SU-DHL-6 (cell line): Measurements from ENCODE around the gene CC2D1A.

Experiments used
- H2AFZ ChIP-seq: fragments of 200-600 bp; sonication (generic); 2 replicates; pipeline ENCODE4 v1.6.1; 2014; ENCODE audit warnings: low read depth, mild to moderate bottlenecking, moderate library complexity, mixed read lengths, antibody characterized with exemption, low read length; ENCODE audit not compliant: severe bottlenecking
- H3F3A ChIP-seq: fragments of 200-600 bp; shearing (Covaris generic); 2 replicates; pipeline ENCODE4 v1.6.0; 2016; ENCODE audit warnings: antibody characterized with exemption, mild to moderate bottlenecking; ENCODE audit not compliant: insufficient read depth
- H3K27ac ChIP-seq: fragments of 200-600 bp; sonication (generic); 2 replicates; pipeline ENCODE4 v1.5.1; 2016; ENCODE audit warnings: low read depth, mild to moderate bottlenecking, low read length, moderate library complexity, mixed read lengths
- H3K27me3 ChIP-seq: fragments of 200-600 bp; sonication (generic), shearing (Covaris generic); 2 replicates; pipeline ENCODE4 v1.6.0; 2014; ENCODE audit warnings: mild to moderate bottlenecking, low read length
- H3K36me3 ChIP-seq: fragments of 200-600 bp; sonication (generic); 2 replicates; pipeline ENCODE4 v1.6.1; 2014; ENCODE audit warnings: mild to moderate bottlenecking, low read length, mixed read lengths
- H3K4me2 ChIP-seq: fragments of 300-600, 200-600 bp; shearing (Covaris generic), sonication (generic); 2 replicates; pipeline ENCODE4 v1.6.0; 2014; ENCODE audit warnings: low read length, low read depth, mild to moderate bottlenecking; ENCODE audit not compliant: poor library complexity, severe bottlenecking
- H3K4me3 ChIP-seq: fragments of 200-600 bp; sonication (generic); 2 replicates; pipeline ENCODE4 v1.5.1; 2014; ENCODE audit warnings: antibody characterized with exemption, low read length, mild to moderate bottlenecking, mixed read lengths; ENCODE audit not compliant: insufficient read depth, poor library complexity, severe bottlenecking
- H3K79me2 ChIP-seq: fragments of 200-600 bp; sonication (generic); 2 replicates; pipeline ENCODE4 v1.6.1; 2014; ENCODE audit warnings: mild to moderate bottlenecking, low read length, moderate library complexity; ENCODE audit not compliant: insufficient read depth
- H3K9ac ChIP-seq: fragments of 200-600 bp; sonication (generic); 2 replicates; pipeline ENCODE4 v1.7.0; 2014; ENCODE audit warnings: mild to moderate bottlenecking, low read length
- H3K9me2 ChIP-seq: fragments of 200-600 bp; sonication (generic); replicated peaks from 2 replicates; pipeline ENCODE4 v1.6.1; 2014; ENCODE audit warnings: low read length; ENCODE audit not compliant: insufficient read depth
- H3K9me3 ChIP-seq: fragments of 200-600 bp; sonication (generic); 2 replicates; pipeline ENCODE4 v1.6.1; 2014; ENCODE audit warnings: low read length, mixed read lengths; ENCODE audit not compliant: insufficient read depth
- H4K20me1 ChIP-seq: fragments of 200-600 bp; sonication (generic); 2 replicates; pipeline ENCODE4 v1.6.1; 2014; ENCODE audit warnings: low read depth, mild to moderate bottlenecking, antibody characterized with exemption, low read length, moderate library complexity, mixed read lengths
- EZH2phosphoT487 ChIP-seq: fragments of 200-600 bp; sonication (generic), shearing (Covaris generic); conservative IDR thresholded peaks from 2 replicates; pipeline ENCODE4 v1.6.1; 2018; ENCODE audit warnings: mild to moderate bottlenecking, antibody characterized with exemption, low read length, moderate library complexity, mixed read lengths
- TF ChIP-seq, protein P1 (sequence below): fragments of 200-600 bp; sonication (generic); IDR thresholded peaks from one replicate; pipeline ENCODE4 v1.5.1; 2017; ENCODE audit warnings: antibody characterized with exemption, mild to moderate bottlenecking, low read length, moderate library complexity; ENCODE audit not compliant: insufficient read depth, poor library complexity, severe bottlenecking

Gene CC2D1A

DNA sequence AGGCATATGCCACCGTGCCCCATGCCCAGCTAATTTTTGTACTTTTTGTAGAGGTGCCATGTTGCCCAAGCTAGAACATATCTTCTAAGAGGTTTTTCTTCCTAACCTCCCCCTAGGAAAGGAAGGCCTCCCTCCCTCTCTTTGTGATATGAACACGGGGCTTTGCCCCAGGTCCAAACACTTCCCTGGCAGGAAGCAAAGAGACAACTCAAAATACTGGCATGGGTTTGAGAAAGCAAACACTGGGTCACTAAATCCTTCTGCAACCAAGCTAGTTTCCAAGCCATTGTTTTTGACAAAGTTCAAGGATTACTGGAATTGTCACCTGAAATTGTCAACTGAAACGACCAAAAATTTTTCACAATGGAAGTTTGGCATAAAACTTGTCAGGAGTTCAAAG is 8.8 kb downstream of the CC2D1A start:
- no peaks in the 10 kb centered on the region for H3F3A ChIP-seq
- no peak overlapping the region for H2AFZ ChIP-seq
- H3K9me2 ChIP-seq = no peaks in the 10 kb centered on the region
- H3K9me3 ChIP-seq = no peaks in the 10 kb centered on the region
- no peaks in the 10 kb centered on the region for H3K27me3 ChIP-seq
- H3K36me3 ChIP-seq = no peaks in the 10 kb centered on the region; the same call in 1 of the 2 replicates
- no peak overlapping the region for H3K27ac ChIP-seq
- H3K4me3 ChIP-seq = no peak overlapping the region
- no peaks in the 10 kb centered on the region for H4K20me1 ChIP-seq
- no peak overlapping the region for H3K9ac ChIP-seq
- TF ChIP-seq EZH2phosphoT487 = no peak
- TF ChIP-seq, protein P1, sequence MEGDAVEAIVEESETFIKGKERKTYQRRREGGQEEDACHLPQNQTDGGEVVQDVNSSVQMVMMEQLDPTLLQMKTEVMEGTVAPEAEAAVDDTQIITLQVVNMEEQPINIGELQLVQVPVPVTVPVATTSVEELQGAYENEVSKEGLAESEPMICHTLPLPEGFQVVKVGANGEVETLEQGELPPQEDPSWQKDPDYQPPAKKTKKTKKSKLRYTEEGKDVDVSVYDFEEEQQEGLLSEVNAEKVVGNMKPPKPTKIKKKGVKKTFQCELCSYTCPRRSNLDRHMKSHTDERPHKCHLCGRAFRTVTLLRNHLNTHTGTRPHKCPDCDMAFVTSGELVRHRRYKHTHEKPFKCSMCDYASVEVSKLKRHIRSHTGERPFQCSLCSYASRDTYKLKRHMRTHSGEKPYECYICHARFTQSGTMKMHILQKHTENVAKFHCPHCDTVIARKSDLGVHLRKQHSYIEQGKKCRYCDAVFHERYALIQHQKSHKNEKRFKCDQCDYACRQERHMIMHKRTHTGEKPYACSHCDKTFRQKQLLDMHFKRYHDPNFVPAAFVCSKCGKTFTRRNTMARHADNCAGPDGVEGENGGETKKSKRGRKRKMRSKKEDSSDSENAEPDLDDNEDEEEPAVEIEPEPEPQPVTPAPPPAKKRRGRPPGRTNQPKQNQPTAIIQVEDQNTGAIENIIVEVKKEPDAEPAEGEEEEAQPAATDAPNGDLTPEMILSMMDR = no peak
- no peaks in the 10 kb centered on the region for H3K79me2 ChIP-seq
- H3K4me2 ChIP-seq = no peak overlapping the region

DNA sequence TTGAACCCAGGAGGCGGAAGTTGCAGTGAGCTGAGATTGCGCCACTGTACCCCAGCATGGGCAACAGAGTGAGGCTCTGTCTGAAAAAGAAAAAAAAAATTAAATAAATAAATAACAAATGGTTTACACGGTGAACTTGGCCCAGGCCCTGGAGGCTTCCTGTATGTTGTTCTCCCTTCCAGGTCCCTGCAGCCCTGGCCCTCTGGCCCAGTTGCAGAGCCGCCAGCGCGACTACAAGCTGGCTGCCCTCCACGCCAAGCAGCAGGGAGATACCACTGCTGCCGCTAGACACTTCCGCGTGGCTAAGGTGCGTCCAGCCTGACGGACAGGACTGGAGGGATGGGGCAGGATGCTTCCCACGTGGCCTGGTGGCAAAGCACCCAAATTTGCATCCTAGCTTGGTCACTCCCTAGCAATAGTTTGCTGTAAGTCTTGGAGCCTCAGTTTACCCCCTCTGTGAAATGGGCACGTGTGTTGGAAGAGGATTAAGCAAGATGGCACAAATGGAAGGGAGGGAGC is 11.9 kb downstream of the CC2D1A start:
- Histone ChIP-seq H2AFZ (no peak overlapping the region), H3K9me2 (no peaks in the 10 kb centered on the region), H3K79me2 (no peaks in the 10 kb centered on the region), H3K9ac (no peak overlapping the region), H4K20me1 (no peaks in the 10 kb centered on the region), H3K27me3 (no peaks in the 10 kb centered on the region), H3K36me3 (peaks cover 11% of the 10 kb centered on the region), H3K4me3 (no peak overlapping the region), H3K27ac (no peak overlapping the region), H3K9me3 (no peaks in the 10 kb centered on the region), H3K4me2 (no peak overlapping the region), H3F3A (no peaks in the 10 kb centered on the region)
- TF ChIP-seq EZH2phosphoT487 = no peak
- TF ChIP-seq, protein P1 = no peak

DNA sequence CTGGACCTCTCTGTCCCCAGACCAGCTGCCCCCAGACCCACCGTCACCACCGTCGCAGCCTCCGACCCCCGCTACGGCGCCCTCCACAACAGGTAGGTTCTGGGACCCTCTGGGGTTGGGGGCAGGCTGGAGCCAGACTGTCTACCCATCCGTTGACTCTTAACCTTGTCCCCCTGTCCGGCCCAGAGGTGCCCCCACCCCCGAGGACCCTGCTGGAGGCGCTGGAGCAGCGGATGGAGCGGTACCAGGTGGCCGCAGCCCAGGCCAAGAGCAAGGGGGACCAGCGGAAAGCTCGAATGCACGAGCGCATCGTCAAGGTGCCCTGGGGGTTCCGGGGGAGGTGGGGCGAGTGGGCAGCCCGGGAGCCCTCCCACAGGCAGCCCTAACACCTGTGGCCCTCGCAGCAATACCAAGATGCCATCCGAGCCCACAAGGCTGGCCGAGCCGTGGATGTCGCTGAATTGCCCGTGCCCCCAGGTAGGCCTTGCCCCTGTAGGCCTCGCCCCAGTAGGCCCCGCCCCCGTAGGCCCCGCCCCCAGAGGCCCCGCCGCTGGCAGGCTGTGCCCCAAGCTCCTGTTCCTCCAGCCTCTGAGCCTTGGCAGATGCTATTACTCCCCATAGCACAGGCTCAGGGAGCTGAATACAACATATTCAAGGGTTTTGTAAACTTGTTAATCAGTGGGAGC is 12.9 kb downstream of the CC2D1A start:
- no peaks in the 10 kb centered on the region for H4K20me1 ChIP-seq
- H3K79me2 ChIP-seq = no peaks in the 10 kb centered on the region
- H3K9me3 ChIP-seq = no peaks in the 10 kb centered on the region
- no peak for TF ChIP-seq EZH2phosphoT487
- TF ChIP-seq, protein P1 = no peak
- no peak overlapping the region for H3K27ac ChIP-seq
- H3K4me2 ChIP-seq = no peak overlapping the region
- H3K36me3 ChIP-seq = peaks cover 11% of the 10 kb centered on the region
- H3K27me3 ChIP-seq = no peaks in the 10 kb centered on the region
- H3K9me2 ChIP-seq = no peaks in the 10 kb centered on the region
- H3F3A ChIP-seq = no peaks in the 10 kb centered on the region
- no peak overlapping the region for H3K9ac ChIP-seq
- H2AFZ ChIP-seq = no peak overlapping the region
- no peak overlapping the region for H3K4me3 ChIP-seq
